ENCODE results near the gene HSPG2. TPM values are rescaled to one million over a fixed set of nuclear protein-coding genes. Genes with fewer than 3 reads are reported as not detected.

The HSPG2 gene
- total and polyA plus RNA-seq, 9 of the 15 experiments (the other 6 are each of a cell fraction or from before 2014, with no cell fraction given): 0.14 to 160 (median 15.7) TPM

- TF ChIP-seq HMGXB4 (CRISPR knock-in tag; IDR thresholded peaks at IDR 0.05) (no peak), E2F3 (CRISPR knock-in tag; IDR thresholded peaks at IDR 0.05) (no peak), C11orf30 (IDR thresholded peaks at IDR 0.05; ENCODE audit: low read depth) (peak; percentile 81), CBX5 (IDR thresholded peaks at IDR 0.05; ENCODE audit: borderline replicate concordance, low read depth) (no peak), RREB1 (CRISPR knock-in tag; IDR thresholded peaks at IDR 0.05) (no peak), EZH2 (IDR thresholded peaks at IDR 0.05; ENCODE audit: borderline replicate concordance, low read depth, low read length) (no peak), KDM5B (IDR thresholded peaks at IDR 0.05; ENCODE audit: insufficient replicate concordance, low read depth, low read length) (no peak), BRCA1 (IDR thresholded peaks at IDR 0.05) (no peak), BRCA1 (CRISPR knock-in tag; IDR thresholded peaks at IDR 0.05) (no peak; the same call in 1 of the 2 replicates), UBTF (IDR thresholded peaks at IDR 0.05; ENCODE audit: borderline replicate concordance in 1 of 2, low read depth in 2 of 2, low read length in 2 of 2) (no peak), NR2C2 (CRISPR knock-in tag; IDR thresholded peaks at IDR 0.05) (no peak), NR2C2 (tag; IDR thresholded peaks at IDR 0.05) (no peak), XRCC3 (IDR thresholded peaks at IDR 0.05) (no peak), SMARCC2 (IDR thresholded peaks at IDR 0.05; ENCODE audit: low read depth) (no peak), ZNF212 (CRISPR knock-in tag; IDR thresholded peaks at IDR 0.05) (no peak), CGGBP1 (CRISPR knock-in tag; IDR thresholded peaks at IDR 0.05) (no peak)
These were observed 33.3 kb downstream of the HSPG2 start (continued) for GRCh38 chr1:21903638-21904453.
